ENCODE measurements around the gene XXYLT1. TPM values are rescaled to one million over a fixed set of nuclear protein-coding genes. Genes with fewer than 3 reads are reported as not detected.

Gene XXYLT1
- total RNA-seq, 3 donors from 2014 or later = 10.0 to 10.7 (median 10.2) TPM

GRCh38 chr3:195201295-195201694, 69.7 kb downstream of the XXYLT1 start:
- TF ChIP-seq CTCF (IDR thresholded peaks at IDR 0.05) = no peak
- no peak for ATAC-seq
- Histone ChIP-seq H3K9me3 (no peaks in the 10 kb centered on the region), H3K36me3 (ENCODE audit: low read depth) (no peaks in the 10 kb centered on the region), H3K4me1 (ENCODE audit: low read depth) (peaks cover 6% of the 10 kb centered on the region), H3K4me3 (no peak overlapping the region)
- intact Hi-C loops (cut with DNase I, micrococcal nuclease) = loop anchor here in 1 of 2 donors (10.0 kb wide), 1 partner anchor 56 kb away; no protein-coding TSS in a partner anchor
- DNase-seq = no peak

GRCh38 chr3:195200010-195200822, 70.7 kb downstream of the XXYLT1 start:
- Histone ChIP-seq H3K36me3 (ENCODE audit: low read depth) (no peaks in the 10 kb centered on the region), H3K4me3 (no peak overlapping the region), H3K4me1 (ENCODE audit: low read depth) (peaks cover 6% of the 10 kb centered on the region), H3K9me3 (no peaks in the 10 kb centered on the region)
- ATAC-seq (no peak), DNase-seq (no peak)
- TF ChIP-seq CTCF (IDR thresholded peaks at IDR 0.05) = no peak
- intact Hi-C loops (cut with DNase I, micrococcal nuclease) = loop anchor here in 1 of 2 donors (10.0 kb wide), 1 partner anchor 55 kb away; no protein-coding TSS in a partner anchor

GRCh38 chr3:195198426-195199346, 72.3 kb downstream of the XXYLT1 start:
- no peaks in the 10 kb centered on the region for H3K36me3 ChIP-seq (ENCODE audit: low read depth)
- TF ChIP-seq CTCF (IDR thresholded peaks at IDR 0.05) = no peak
- intact Hi-C loops (cut with DNase I, micrococcal nuclease) = no loop called here
- no peaks in the 10 kb centered on the region for H3K4me1 ChIP-seq (ENCODE audit: low read depth)
- no peak overlapping the region for H3K4me3 ChIP-seq
- DNase-seq (no peak), ATAC-seq (no peak)
- no peaks in the 10 kb centered on the region for H3K9me3 ChIP-seq

GRCh38 chr3:195197765-195198425, 73.1 kb downstream of the XXYLT1 start:
- ATAC-seq (peak; percentile 46), DNase-seq (no peak)
- no peaks in the 10 kb centered on the region for H3K36me3 ChIP-seq (ENCODE audit: low read depth)
- no peaks in the 10 kb centered on the region for H3K4me1 ChIP-seq (ENCODE audit: low read depth)
- no peak overlapping the region for H3K4me3 ChIP-seq
- H3K9me3 ChIP-seq = no peaks in the 10 kb centered on the region
- intact Hi-C loops (cut with DNase I, micrococcal nuclease) = no loop called here
- TF ChIP-seq CTCF (IDR thresholded peaks at IDR 0.05) = no peak

- DNase-seq (no peak), ATAC-seq (no peak)
- intact Hi-C loops (cut with DNase I, micrococcal nuclease) = no loop called here
- Histone ChIP-seq H3K36me3 (ENCODE audit: low read depth) (no peaks in the 10 kb centered on the region), H3K4me1 (ENCODE audit: low read depth) (no peaks in the 10 kb centered on the region), H3K9me3 (peaks cover 10% of the 10 kb centered on the region), H3K4me3 (no peak overlapping the region)
- no peak for TF ChIP-seq CTCF (IDR thresholded peaks at IDR 0.05)
Observed at GRCh38 chr3:195196266-195196665, 74.7 kb downstream of the XXYLT1 start.
